Stimulated activated naive CD4-positive, alpha-beta T cell (primary cell): Measurements from ENCODE around the gene C14orf180.
"Not testable (repeated sequence)": the region's sequence is repeated elsewhere in the genome, so short reads cannot be mapped to it uniquely, and the experiment has no call there.

ENCODE experiments used
- DNase-seq, 6 experiments: peaks; one replicate each; lab custom pipeline; 2025; lab: John Stamatoyannopoulos, UW

C14orf180 gene

GRCh38 chr14:104614126-104614812, 34.7 kb downstream of the C14orf180 start:
- no peak for DNase-seq

GRCh38 chr14:104624939-104625338, 45.4 kb downstream of the C14orf180 start:
- no peak for DNase-seq

- DNase-seq: no peak
Measured at GRCh38 chr14:104632781-104633180, 53.2 kb downstream of the C14orf180 start.

GRCh38 chr14:104633276-104634137, 53.9 kb downstream of the C14orf180 start:
- DNase-seq: no peak

DNA sequence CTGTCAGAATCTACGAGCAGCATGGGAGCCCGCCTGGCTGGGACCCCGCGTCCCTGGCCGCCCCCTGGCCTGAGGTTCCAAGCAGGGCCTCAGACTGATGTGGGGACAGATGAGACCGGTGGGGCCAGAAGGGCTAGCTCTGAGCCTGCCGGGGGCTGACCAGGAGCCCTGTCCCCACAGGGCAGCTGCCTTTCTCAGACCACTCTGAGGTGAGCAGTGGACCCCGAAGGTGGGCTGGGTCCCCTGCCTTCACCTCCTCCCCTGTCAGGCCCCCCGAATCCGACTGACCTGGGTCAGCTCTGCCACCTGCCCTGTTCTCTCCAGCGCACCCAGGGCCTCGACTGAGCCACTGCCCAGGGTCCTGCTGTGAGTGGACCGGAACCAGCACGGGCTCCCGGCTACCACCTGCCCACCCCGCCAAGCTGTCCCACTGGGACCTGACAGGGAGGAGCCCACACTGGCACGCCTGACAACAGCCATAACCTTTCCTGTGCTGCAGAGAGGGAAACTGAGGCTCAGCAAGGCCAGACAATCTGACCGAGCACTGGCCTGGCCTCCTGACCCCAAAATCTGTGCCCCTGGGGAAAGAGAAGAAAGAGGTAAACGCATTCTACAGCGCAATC, 54.7 kb downstream of the C14orf180 start:
- DNase-seq: no peak

GRCh38 chr14:104634886-104635570, 55.5 kb downstream of the C14orf180 start:
- DNase-seq: no peak

DNA sequence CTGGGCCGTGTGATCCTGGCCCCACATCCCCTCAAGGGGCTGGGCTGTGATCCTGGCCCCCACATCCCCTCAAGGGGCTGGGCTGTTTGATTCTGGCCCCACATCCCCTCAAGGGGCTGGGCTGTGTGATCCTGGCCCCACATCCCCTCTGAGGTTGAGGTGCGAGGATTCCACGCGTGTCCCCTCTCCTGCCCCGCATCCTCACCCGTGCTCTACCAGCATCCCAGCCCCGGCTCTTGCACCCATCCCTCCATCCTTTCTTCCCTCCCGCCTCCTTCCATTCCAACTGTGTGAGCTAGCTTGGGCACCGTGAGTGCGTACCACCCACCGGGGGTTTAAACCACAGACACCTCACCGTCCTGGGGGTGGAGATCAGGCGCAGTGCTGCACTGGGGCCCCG, 56.2 kb downstream of the C14orf180 start:
- no peak for DNase-seq

GRCh38 chr14:104636131-104636530, 56.6 kb downstream of the C14orf180 start:
- DNase-seq: no peak

GRCh38 chr14:104636846-104637545, 57.4 kb downstream of the C14orf180 start:
- not testable (repeated sequence) for DNase-seq

DNA sequence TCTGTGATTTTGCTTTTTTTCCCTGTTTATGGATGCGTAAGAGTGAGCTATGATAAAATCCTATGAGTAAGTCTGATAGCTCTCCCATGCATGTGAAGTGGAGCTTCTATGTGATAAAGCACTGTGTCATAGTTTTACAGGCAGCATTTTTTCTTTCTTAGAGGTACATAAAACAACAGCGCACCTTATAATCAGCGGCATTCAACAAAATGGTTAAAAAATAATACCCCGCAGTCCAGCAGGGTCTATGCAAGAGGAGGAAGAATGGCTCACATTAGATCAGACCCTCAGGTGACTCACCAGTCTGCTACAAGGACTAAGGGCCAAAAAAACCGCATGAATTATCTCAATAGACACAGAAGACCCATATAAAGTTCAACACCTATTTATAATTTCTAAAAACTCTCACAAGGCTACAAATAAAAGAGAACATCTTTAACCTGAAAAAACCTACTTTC, 58.0 kb downstream of the C14orf180 start:
- DNase-seq: no peak

DNA sequence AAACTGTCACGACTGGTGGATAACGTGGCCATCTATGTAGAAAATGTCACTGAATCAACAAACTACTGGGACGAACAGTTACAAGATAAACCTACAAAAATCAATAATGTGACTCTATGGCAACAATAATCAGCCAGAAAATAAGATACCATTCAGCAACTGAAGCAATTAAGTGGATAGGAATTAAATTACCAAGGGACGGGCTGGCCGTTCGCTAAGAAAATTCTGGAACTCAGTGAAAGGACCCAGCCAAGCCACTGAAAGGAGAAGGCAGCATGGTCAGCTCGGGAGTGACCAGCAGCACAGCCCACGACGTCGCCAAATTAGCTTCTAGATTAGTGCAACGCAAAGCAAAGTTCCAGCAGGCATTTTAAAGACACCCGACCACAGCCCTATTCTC, 58.6 kb downstream of the C14orf180 start:
- no peak for DNase-seq

- no peak for DNase-seq
Measured at GRCh38 chr14:104638927-104639450, 59.4 kb downstream of the C14orf180 start.

DNA sequence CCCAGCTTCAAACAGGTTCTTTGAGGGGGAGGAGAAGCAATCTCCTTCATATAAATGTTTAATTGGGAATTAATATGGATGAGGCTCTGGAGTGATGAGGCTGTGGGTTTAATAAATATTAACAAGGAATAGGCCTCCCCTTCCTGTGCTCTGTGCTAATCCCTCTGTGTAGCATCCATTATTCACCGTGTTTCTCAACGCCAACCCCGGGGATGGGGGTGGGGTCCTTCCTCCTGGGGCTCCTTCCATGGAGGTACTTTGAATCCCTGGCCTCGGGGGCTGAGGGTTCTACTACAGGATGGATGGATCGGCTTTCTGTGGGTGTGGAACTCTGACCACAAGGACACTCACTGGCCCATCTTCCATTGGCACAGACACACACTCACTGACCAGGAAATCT, 59.9 kb downstream of the C14orf180 start:
- DNase-seq: no peak
